ENCODE results near the gene RINT1.
"Not testable (repeated sequence)": the region's sequence is repeated elsewhere in the genome, so short reads cannot be mapped to it uniquely, and the experiment has no call there.

The RINT1 gene

DNA sequence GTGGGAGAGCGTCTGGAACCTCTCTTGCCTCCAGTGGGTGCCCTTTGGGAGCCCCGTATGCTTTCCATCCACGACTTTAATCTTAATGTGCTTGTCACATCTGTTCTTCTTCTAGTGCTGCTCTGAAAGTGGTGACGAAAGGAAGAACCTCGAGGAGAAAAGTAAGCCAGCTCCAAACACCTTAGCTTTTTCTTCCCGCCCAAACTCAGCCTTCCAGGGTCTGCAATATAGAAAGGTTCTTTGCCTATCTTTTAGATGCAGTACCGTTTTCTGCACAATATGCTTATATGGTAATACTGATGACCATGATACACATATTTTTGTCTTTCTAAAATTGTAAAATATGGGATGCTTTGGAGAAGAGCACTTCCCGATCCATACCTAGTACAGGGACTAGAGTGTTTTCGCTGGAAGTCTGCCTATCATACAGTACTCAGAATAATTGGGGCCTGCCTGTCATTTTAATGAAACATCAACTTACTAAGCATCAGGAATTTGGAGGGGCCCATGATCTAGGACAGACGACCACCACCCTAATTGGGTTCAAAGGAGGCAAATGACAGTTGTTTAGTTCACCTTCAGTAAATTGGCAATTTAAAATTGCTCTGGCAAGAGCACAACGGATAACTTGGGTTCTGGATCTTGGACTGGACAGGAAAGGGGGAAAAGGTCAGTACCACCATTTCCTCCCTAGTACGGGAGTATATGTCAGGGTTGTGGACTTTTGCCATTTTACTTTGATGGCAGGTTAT lies 884 bp downstream of the RINT1 start:
- no peak for DNase-seq (ENCODE audit: low spot score)

DNA sequence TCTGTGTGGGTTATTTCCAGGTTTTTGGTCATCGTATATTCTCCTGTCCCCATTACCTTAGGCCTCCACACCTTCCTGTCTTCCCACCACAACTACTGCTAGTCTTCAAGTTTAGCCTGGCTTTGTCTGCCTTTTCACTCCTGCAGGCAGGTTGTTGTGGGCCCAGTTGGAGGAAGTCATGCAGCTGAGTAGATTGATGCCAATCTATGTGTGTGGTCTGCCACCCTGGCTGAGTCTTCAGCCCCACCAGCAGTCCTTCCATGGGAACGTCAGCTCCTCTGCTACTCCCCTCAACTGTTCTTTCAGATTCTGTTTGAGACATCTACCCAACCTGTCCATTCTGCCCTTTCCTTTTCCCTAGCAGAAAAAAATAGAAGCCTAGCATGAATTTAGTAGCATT lies 6.3 kb downstream of the RINT1 start:
- no peak for DNase-seq (ENCODE audit: low spot score)

DNA sequence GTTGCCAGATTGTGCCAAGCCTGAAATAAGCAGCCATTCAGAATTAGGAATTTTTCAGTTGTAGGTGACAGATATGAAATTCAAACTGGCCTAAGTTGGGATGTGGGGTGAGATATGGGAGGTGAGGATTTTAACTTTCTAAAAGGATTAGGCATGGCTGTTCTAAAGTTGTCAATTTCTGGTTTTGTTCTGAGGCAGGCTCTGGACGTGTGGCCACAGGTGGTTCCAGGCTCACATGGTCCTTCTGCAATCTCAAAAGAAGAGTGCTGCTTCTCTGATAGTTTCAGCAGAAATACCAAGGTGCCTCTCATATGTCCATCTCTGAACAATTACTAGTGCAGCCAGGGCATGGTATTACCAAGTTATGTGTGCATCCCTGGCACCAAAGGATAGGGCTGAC lies 27.9 kb downstream of the RINT1 start:
- DNase-seq (ENCODE audit: low spot score) = no peak

DNA sequence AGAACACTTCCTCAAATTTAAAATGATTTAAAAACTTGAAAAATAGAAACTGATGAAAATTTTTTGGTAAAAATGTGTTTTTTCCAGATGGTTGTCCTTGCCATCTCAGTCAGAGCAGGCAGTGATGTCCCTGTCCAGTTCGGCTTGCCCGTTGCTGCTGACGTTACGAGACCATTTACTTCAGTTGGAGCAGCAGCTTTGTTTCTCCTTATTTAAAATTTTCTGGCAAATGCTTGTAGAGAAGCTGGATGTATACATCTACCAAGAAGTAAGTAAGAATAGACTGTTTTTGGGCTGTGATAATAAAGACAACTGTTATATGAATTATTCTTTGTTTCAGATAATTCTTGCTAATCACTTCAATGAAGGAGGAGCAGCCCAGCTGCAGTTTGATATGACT lies 33.2 kb downstream of the RINT1 start:
- no peak for DNase-seq (ENCODE audit: low spot score)

DNA sequence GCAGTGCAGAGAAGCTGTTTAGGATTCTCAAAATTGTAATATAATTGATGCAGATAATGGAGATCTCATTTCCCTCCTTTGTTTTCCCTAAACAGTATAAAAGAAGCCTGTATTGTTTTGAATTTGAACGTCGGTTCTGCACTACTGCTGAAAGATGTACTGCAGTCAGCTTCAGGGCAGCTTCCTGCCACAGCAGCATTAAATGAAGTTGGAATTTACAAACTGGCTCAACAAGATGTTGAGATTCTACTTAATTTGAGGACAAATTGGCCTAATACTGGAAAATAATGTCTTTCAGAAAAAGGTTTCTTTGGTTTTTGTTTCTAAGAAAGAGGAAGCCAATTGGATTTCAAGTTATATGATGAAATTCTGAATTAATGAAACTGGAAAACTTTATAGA lies 35.0 kb downstream of the RINT1 start:
- DNase-seq (ENCODE audit: low spot score) = no peak

DNA sequence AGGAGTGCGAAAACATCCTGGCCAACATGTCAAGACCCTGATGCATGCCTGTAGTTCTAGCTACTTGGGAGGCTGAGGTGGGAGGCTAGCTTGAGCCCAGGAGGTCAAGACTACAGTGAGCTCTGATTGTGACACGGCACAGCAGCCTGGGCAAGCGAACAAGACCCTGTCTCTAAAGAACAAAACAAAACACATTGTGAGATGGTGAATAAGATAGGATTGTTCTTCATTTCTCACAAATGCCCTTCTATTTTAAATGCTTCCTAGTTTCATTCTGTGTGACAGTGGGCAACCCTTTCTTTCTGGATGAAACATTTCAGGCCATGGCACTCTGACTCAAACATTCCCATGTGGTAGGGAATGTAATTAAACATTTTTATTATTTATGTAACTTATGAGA lies 35.8 kb downstream of the RINT1 start:
- no peak for DNase-seq (ENCODE audit: low spot score)

DNA sequence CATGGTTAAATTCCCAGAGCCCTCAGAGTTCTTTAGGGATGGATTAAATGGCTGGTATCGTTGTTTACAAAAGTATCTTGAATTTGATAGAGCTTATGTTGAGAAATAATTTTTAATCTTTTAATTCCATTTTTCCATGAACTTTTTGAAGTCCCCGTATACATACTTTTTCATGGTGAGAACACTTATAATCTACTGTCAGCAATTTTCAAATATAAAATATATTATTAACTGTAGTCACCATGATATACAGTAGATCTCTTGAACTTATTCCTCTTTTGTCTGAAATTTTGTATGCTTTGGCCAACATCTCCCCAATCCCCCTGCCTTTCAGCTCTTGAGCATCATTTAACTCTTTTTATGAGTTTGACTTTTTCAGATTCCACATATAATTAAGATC lies 39.9 kb downstream of the RINT1 start:
- DNase-seq (ENCODE audit: low spot score) = no peak

DNA sequence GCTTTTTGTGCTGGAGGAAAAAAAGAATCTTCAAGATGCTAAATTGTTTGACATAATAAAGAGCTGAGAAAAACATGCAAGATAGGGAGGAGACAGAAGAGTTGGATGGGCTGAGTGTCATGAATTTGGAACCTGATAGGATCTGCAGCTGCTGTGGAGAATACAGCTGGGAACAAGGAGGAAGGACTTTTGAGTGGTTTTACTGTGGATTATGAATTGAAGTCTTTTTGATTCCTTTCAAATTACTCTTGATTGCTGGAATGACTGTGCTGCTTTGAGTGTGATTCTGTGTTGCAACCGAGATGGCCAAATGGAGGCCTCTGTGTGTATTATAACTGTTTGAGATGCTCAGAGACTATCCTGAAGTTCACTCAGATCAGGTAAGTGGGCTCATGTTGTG lies 45.2 kb downstream of the RINT1 start:
- no peak for DNase-seq (ENCODE audit: low spot score)

DNA sequence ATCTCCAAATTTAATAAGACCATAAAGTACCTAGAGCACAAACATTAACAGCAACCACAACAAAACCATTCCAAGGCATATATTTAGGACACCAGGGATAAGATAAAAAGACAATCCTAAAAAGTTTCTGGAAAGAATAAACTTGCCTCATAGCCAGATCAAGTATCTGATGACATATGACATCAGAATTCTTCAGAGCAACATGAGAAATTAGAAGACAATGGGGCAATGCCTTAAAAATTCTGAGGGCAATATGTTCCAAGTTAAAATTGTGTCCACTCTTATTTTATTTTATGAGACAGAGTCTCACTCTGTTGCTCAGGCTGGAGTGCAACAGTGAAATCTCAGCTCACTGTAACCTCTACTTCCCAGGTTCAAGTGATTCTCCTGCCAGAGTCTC lies 46.5 kb downstream of the RINT1 start:
- DNase-seq (ENCODE audit: low spot score) = no peak

DNA sequence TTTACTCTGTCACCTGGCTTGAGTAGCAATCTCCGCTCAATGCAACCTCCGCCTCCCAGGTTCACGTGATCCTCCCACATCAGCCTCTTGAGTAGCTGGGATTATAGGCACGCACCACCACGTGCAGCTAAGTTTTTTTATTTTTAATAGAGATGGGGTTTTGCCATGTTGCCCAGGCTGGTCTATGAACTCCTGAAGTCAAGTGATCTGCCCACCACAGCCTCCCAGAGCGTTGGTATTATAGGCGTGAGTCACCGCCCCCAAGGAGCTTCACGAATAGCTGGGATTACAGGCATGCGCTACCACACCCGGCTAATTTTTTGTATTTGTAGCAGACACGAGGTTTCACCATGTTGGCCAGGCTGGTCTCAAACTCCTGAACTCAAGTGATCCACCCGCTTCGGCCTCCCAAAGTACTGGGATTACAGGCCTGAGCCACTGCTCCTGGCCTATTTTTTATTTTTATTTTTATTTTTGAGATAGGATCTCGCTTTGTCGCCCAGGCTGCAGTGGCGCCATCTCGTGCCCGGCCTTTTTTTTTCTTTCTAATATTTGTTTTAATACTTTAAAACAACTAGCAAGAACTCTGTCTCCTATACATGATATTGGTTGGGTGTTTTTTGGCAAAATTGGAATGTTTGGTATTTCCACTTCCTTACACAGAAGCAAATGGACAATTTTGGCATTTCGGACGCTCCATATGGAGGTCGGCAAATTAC lies 48.2 kb downstream of the RINT1 start:
- no peak for DNase-seq (ENCODE audit: low spot score)

DNA sequence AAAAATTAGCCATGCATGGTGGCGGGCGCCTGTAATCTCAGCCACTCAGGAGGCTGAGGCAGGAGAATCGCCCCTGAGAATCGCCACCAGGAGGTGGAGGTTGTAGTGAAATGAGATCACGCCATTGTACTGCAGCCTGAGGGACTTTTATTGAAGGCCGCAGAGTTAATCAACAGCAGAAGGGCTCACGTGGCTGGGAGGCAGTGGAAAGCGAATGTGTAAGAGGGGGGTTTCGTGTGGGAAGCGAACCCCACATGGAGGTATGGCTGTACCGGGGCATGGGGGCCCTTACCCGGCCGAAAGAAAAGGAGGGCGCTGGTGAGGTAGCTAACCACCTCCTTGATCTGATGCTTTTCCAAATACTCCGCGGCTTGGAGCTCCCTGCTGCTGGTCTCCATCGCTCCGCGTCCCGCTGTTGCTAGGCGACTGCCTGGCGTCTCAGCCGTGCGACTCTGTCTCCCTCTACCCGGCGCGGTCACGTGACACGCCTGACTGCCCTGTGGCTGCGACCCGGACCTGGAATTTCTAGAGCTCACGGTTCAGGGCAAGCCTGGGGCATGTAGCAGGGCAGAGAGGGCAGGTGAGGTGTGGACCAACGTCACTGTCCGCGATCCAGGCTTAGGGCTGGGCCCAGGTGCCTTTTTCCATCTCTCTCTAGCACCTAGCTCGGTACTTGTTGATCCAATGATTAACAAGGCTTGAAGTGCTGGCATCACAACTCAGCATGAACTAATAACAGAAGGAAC lies 49.2 kb downstream of the RINT1 start, which contains the start of gene EFCAB10:
Gene EFCAB10 (minus strand): TSS at position 428 of the 746 bp plus-strand sequence. CDS start 30 bp downstream, at position 398.
- DNase-seq (ENCODE audit: low spot score) = peak; percentile 91

DNA sequence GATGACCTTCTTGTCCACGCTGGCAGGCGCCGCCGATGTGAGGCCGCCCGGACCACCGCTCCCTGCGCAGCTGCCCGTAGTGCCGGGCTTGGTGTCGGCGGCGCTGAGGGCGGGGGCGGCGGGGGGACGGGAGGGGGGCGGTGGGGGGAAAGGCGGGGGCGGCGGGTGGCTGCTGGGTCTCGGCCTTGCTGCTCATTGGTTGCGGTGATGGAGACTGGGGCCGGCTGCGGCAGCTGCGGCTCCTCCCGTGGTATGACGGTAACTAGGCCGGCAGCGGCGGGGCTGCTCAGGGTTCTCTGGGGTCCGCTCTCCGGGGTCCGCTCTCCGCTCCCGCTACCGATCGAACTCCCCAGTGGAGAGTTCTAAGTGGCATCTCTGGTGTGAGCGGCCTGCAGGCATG lies 51.1 kb downstream of the RINT1 start:
- DNase-seq (ENCODE audit: low spot score) = no peak

DNA sequence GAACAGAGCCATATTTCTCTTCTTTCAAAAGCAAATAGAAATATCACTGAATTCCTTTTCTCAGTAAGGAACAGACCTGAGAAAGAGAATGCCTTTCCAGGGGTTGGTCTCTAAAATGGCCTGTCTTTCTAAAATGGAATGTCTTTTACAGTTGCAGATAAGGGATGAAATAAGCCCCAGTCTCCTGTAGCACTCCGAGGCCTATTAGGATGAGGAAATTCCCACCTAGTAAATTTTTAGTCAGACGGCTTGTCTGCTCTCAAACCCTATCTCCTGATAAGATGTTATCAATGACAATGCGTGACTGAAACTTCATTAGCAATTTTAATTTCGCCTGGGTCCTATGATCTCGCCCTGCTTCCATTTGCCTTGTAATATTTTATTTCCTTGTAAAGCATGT lies 52.2 kb downstream of the RINT1 start:
- DNase-seq (ENCODE audit: low spot score) = no peak

DNA sequence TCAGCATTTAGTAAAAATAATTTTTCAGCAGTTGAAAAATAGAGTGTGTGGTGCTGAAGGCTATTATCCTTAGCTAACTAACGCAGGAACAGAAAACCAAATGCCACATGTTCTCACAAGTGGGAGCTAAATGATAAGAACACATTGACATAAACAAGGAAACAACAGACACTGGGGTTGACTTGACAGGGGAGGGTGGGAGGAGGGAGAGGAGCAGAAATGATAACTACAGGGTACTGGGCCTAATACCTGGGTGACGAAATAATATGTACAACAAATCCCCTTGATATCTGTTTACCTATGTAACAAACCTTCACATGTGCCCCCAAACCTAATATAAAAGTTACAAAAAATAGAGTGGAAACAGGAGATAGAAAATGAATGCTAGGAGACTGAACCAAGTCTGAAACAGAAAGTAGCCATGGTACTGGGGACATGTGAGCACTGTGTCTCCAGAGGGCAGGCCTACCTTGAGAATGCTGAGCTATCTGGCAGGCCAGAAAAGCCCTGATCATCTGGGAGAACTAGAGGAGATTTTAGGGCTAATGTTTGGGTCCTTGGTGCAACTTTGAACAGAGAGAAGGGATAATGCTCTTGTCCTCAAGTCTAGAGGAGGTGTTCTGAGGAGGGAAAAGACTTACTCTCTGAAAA lies 54.0 kb downstream of the RINT1 start:
- DNase-seq (ENCODE audit: low spot score) = no peak

DNA sequence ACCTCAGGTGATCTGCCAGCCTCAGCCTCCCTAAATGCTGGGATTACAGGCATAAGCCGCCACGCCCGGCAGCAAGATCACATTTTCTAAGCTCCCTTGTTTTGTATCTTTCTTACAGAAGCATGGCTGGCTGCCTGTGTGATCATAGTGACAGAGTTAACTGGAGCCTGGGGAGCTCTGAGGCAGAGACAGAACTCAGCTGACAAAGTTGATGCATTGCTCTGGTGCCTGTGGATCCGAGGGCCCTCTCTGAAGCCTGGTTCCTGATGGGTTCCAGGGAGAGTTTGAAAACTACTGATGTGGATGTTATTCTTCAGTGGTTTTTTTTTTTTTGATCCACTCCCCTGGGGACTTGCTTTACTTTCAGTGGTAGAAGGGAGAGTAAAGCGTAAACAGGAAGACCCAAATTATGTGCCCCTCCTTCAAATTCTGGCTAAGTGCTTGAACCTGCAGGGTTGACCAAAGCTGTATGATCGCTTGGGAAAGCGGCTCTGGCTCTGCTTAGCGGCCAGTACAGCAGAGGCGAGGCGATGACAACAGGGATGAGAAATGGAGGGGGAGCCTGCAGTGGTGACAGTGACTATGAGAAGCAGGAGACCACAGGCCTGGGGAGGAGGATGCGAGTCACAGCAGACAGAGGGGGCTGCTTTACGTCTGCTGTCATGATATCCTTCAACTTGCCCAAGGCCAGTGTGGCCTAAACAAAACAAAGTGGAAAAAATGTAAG lies 56.1 kb downstream of the RINT1 start:
- DNase-seq (ENCODE audit: low spot score) = peak; percentile 3

DNA sequence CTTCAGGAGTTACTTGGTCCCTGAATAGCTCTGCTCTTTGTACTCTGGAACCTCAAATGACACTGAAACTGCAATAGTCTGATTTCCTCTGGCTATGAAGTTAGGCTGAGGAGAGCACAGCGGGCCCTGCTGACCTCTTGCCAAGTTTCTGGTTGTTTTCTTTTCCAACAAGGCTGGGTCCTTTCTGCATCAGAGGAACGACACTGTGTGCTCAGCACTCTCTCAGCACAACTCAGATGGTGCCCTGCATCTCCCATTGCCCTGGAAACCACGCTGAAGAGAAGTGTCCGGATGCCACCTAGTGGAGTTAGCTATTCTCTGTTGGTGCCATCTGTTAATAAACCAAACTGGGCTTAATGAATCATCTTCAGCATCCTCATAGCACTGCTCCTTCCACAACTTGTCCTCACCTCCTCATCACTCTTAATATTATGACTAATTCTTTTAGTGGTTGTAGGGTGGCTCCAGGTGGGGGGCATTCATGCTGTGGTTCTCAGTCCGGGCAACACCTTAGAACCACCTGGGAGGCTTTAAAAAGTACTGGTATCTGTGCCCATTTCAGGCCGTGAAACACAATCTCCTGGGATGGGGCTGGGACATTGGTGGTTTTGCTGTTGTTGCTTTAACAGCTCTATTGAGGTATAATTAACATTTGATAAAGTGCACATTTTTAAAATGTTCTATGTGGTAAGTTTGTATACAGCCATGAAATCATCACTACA lies 57.5 kb downstream of the RINT1 start:
- DNase-seq (ENCODE audit: low spot score) = peak; percentile 87

DNA sequence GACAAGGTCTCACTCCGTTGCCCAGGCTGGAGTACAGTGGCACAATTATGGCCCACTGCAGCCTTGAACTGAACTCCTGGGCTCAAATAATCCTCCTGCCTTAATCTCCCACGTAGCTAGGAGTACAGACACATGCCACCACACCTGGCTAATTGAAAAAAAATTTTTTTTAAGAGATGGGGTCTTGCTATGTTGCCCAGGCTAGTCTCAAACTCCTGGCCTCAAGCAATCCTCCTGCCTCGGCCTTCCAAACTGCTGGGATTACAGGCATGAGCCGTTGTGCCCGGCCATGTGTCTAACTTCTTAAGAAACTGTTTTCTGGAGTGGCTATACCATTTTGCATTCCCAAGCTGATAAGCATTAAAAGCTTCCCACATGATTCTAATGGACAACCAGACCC lies 58.8 kb downstream of the RINT1 start:
- DNase-seq (ENCODE audit: low spot score) = no peak

DNA sequence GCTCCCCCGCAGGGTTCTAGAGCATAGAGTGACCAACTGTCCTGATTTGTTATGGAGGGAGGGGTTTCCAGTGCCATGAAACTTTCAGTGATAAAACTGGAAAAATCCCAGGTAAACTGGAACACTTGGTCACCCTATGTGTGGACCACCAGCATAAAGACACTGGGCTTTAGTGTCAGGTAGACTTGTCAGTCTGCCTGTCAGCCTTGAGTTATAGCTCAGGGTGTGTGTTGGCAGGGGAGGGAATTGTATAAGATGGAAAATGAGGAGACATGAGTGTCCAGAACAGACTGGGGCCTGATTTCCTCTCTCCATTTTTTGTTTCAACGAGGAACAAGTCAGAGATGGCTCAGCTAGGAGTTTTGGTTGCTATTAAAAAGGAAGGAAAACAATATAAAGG lies 59.5 kb downstream of the RINT1 start:
- DNase-seq (ENCODE audit: low spot score) = no peak

DNA sequence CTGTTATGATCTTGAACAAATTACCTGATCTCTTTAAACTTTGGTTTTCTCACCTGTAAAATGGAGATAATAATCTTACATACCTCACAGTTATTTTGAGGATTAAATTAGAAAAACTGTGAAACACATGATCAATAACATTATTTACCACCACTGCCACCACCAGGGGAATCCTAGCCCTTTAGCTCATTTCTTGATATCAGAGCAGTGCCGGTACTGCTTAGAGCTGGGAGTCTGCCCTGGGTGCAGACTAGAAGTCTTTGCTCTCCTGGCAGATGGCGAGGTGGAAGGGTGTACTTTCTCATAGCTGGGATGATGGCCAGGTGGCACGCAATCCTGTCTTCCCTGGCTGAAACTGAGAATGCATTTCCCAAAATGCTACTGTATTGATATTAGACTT lies 62.0 kb downstream of the RINT1 start:
- no peak for DNase-seq (ENCODE audit: low spot score)

DNA sequence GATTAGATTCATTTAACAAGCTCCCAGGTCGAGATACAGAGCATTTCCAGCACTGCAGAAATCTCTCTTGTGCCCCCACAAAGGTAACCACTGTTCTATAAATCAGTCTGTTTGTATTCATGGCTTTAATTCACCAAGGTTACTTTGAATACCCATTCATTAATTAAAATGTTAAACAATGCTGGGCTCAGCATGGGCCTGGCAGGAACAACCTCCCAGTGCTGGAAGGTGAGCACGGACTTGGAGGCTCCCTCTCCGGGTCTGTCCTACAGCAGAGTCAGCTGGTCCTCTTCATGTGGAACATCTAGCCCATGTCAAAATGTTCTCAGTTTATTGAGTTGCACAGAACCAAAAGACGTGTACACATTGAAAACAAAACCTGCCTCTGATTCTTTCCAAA lies 64.9 kb downstream of the RINT1 start:
- DNase-seq (ENCODE audit: low spot score) = no peak

DNA sequence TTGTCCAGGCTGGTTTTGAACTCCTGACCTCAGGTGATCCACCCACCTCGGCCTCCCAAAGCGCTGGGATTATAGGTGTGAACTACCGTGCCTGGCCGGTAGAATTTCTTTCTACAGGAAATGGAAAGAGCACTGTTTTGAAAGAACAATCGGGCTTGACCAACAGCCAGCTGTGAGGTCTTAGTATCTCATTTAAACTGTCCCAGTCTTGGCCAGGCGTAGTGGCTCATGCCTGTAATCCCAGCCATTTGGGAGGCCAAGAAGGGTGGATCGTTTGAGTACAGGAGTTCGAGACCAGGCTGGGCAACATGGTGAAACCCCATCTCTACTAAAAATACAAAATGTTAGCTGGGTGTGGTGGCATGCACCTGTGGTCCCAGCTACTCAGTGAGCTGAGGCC lies 67.1 kb downstream of the RINT1 start:
- not testable (repeated sequence) for DNase-seq (ENCODE audit: low spot score)
